A673 (cell line): ENCODE data around the gene ARL3.

Source experiments
- CTCF ChIP-seq: fragments of 300-800, 200-600 bp; sonication (generic); conservative IDR thresholded peaks from 2 replicates; pipeline ENCODE4 v1.5.1; 2017; ENCODE audit warnings: low read depth, mild to moderate bottlenecking, antibody characterized with exemption, low read length, moderate library complexity, mixed read lengths
- EZH2 ChIP-seq: fragments of 200-600 bp; sonication (generic); IDR thresholded peaks from 2 replicates; pipeline ENCODE4 v1.6.1; 2017; ENCODE audit warnings: borderline replicate concordance, low read depth, mild to moderate bottlenecking, mixed read lengths, antibody characterized with exemption, low read length; ENCODE audit not compliant: poor library complexity, severe bottlenecking

GRCh38 chr10:102651455-102652169 is 62.6 kb downstream of the ARL3 start:
- TF ChIP-seq CTCF (no peak), EZH2 (no peak)
